Activated T-cell treated with anti-CD3 and anti-CD28 coated beads, Interleukin-2, amount 50 U/mL, for 4 hours (primary cell): ENCODE data around the gene COG5. TPM values are rescaled to one million over a fixed set of nuclear protein-coding genes. Genes with fewer than 3 reads are reported as not detected.

Experiments used
- ATAC-seq, 2 donors: fragments of 200-7000 bp; cut with Tn5 transposase; one replicate each; pipeline ENCODE4 v1.10.0; 2021
- DNase-seq: peaks from one replicate; pipeline ENCODE4 v3.0.0-alpha.2; 2020
- H3K27me3 Mint-ChIP-seq: one replicate; pipeline ENCODE4 v1.8.0; 2021; ENCODE audit warnings: low read depth, mixed read lengths
- H3K36me3 Mint-ChIP-seq: one replicate; pipeline ENCODE4 v1.8.0; 2022; ENCODE audit warnings: mixed read lengths; ENCODE audit not compliant: insufficient read depth
- H3K4me1 Mint-ChIP-seq: one replicate; pipeline ENCODE4 v1.8.0; 2021; ENCODE audit warnings: low read depth, mixed read lengths
- H3K4me3 Mint-ChIP-seq: one replicate; pipeline ENCODE4 v1.8.0; 2021; ENCODE audit warnings: mild to moderate bottlenecking, moderate library complexity, mixed read lengths
- H3K9me3 Mint-ChIP-seq: one replicate; pipeline ENCODE4 v1.8.0; 2021; ENCODE audit warnings: mixed read lengths
- total RNA-seq, 3 donors: library from RNA; stranded (reverse); gene quantifications; one replicate each; pipeline ENCODE4 v1.2.1, GENCODE V29; 2021

Gene COG5
- total RNA-seq, 3 donors from 2014 or later, result 30.3 to 40.9 (median 40.0) TPM

DNA sequence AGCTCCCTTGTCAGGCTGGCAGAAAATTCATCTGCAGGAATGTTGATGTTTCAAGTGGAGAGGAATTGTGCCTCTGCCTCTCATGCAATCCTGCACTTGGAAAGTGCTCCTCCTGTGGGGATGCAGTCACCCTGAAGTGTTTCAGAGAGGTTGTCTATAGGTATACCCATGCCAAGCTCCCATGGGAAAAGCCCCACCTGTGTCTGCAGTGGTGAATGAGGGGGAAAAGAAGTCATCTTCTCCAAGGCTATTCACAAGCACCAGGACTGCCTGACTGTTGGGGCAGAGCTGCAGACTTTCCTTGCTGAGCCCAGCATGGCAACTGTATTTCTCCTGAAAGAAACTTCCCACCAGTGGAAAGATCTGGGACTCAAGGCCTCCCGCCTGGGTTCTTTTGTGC, 58.4 kb downstream of the COG5 start:
- Mint-ChIP-seq H3K4me1 (peaks cover 4% of the 10 kb centered on the region), H3K36me3 (peaks cover 4% of the 10 kb centered on the region), H3K9me3 (no peaks in the 10 kb centered on the region), H3K4me3 (no peak overlapping the region), H3K27me3 (no peaks in the 10 kb centered on the region)
- DNase-seq (no peak), ATAC-seq (no peak)

- Mint-ChIP-seq H3K36me3 (peaks cover 11% of the 10 kb centered on the region), H3K4me1 (peaks cover 8% of the 10 kb centered on the region), H3K4me3 (no peak overlapping the region), H3K27me3 (no peaks in the 10 kb centered on the region), H3K9me3 (no peaks in the 10 kb centered on the region)
- DNase-seq (no peak), ATAC-seq (no peak)
Observed at GRCh38 chr7:107503687-107504086, 60.0 kb downstream of the COG5 start.

DNA sequence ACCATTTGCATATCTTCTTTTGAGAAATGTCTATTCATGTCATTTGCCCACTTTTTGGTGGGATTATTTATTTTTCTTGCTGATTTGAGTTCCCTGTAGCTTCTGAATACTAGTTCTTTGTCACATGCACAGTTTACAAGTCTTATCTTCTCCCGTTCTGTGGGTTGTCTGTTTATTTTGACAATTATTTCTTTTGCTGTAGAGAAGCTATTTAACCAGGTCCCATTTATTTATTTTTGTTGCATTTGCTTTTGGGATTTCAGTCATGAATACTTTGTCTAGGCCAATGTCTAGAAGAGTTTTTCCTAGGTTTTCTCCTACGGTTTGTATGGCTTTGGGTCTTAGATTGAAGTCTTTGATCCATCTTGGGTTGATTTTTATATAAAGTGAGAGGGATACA, 60.9 kb downstream of the COG5 start:
- Mint-ChIP-seq H3K4me1 (peaks cover 8% of the 10 kb centered on the region), H3K9me3 (no peaks in the 10 kb centered on the region), H3K4me3 (no peak overlapping the region), H3K27me3 (no peaks in the 10 kb centered on the region), H3K36me3 (peaks cover 17% of the 10 kb centered on the region)
- no peak for DNase-seq
- ATAC-seq, result no peak

- H3K27me3 Mint-ChIP-seq, result no peaks in the 10 kb centered on the region
- H3K4me3 Mint-ChIP-seq, result no peak overlapping the region
- H3K4me1 Mint-ChIP-seq, result peaks cover 9% of the 10 kb centered on the region
- no peak for ATAC-seq
- no peak for DNase-seq
- peaks cover 20% of the 10 kb centered on the region for H3K36me3 Mint-ChIP-seq
- H3K9me3 Mint-ChIP-seq, result no peaks in the 10 kb centered on the region
Observed at GRCh38 chr7:107502154-107502553, 61.6 kb downstream of the COG5 start.

DNA sequence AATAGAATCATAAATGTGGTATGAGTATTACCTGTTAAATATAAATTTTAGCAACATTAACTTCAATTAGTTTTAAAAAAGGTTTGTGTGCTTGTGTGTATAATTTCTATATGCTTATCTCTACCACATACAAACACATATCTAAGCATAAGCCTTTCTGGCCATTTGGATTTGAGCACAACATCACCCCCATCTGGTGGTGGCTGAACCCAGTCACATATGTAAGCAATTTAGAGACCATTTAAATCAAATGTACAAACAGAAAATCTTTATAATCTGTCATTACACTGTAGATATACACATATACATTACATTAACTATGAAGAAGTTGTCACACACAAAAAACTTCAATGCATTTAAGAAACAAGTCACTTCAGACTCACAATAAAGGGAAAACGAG, 62.1 kb downstream of the COG5 start:
- H3K4me1 Mint-ChIP-seq, result peaks cover 15% of the 10 kb centered on the region
- H3K27me3 Mint-ChIP-seq, result no peaks in the 10 kb centered on the region
- peaks cover 20% of the 10 kb centered on the region for H3K36me3 Mint-ChIP-seq
- ATAC-seq (no peak), DNase-seq (no peak)
- H3K4me3 Mint-ChIP-seq, result no peak overlapping the region
- no peaks in the 10 kb centered on the region for H3K9me3 Mint-ChIP-seq

DNA sequence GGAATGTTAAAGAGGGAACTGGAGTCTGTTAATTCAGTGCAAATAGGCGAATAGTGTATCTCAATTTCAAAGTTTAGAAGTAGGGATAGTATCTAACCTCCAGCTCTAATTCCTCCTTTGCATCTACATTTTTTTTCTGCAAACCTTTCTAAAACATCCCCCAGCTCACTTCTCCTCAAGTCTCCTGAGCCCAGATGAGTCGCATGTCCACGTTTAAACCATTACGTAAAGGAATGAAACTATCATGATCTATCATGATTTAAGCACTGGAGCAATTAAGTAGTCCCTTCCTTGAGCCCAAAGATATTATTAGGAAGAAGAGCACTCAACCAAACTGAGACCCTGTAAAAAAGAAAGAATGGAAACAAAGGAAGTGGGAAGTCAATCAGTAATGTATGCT, 64.0 kb downstream of the COG5 start:
- Mint-ChIP-seq H3K36me3 (peaks cover 24% of the 10 kb centered on the region), H3K9me3 (no peaks in the 10 kb centered on the region), H3K27me3 (no peaks in the 10 kb centered on the region), H3K4me1 (peaks cover 22% of the 10 kb centered on the region), H3K4me3 (no peak overlapping the region)
- DNase-seq (no peak), ATAC-seq (no peak)

GRCh38 chr7:107495516-107495915, 68.2 kb downstream of the COG5 start:
- H3K4me3 Mint-ChIP-seq, result no peak overlapping the region
- no peaks in the 10 kb centered on the region for H3K9me3 Mint-ChIP-seq
- H3K27me3 Mint-ChIP-seq, result no peaks in the 10 kb centered on the region
- peaks cover 32% of the 10 kb centered on the region for H3K36me3 Mint-ChIP-seq
- ATAC-seq (no peak), DNase-seq (no peak)
- H3K4me1 Mint-ChIP-seq, result peaks cover 25% of the 10 kb centered on the region

DNA sequence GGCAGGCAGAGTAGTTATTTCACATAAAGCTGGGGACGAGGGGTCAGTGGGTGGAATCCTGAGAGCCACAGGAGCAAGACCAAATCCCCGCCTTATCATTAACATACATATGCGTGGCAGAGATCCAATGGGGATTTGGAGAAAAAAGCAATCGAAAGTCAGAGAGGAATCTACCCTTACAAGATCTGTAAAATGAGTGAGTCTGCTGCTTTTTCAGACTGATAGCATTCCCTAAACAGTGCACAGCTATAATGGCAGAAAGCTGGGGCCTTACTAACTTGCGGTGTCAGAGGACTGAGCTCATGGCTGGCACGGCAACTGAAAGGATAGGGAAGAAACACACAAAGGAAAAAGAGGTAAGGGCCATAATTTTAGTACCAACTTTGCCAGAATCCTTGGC, 68.8 kb downstream of the COG5 start:
- no peak for DNase-seq
- no peak overlapping the region for H3K4me3 Mint-ChIP-seq

DNA sequence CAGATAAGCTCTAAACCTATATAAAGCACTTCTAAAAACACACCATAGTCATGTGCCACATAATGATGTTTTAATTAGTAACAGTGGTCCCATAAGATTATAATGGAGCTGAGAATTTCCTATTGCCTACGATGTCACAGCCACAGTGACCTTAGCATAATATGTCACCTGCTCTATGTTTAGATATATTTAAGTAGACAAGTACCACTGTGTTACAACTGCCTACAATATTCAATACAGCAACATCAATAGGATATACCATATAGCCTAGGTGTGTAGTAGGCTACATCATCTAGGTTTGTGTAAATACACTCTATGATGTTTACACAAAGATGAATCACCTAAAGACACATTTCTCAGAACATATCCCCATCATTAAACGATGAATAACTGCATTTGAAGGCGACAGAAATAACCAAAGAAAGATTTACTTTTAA, 69.4 kb downstream of the COG5 start:
- Mint-ChIP-seq H3K9me3 (no peaks in the 10 kb centered on the region), H3K4me3 (no peak overlapping the region), H3K4me1 (peaks cover 22% of the 10 kb centered on the region), H3K27me3 (no peaks in the 10 kb centered on the region), H3K36me3 (peaks cover 30% of the 10 kb centered on the region)
- no peak for ATAC-seq
- no peak for DNase-seq

More for the DNA sequence above, 68.8 kb downstream of the COG5 start:
- no peak for ATAC-seq
- no peaks in the 10 kb centered on the region for H3K9me3 Mint-ChIP-seq
- peaks cover 31% of the 10 kb centered on the region for H3K36me3 Mint-ChIP-seq
- no peaks in the 10 kb centered on the region for H3K27me3 Mint-ChIP-seq
- peaks cover 26% of the 10 kb centered on the region for H3K4me1 Mint-ChIP-seq

DNA sequence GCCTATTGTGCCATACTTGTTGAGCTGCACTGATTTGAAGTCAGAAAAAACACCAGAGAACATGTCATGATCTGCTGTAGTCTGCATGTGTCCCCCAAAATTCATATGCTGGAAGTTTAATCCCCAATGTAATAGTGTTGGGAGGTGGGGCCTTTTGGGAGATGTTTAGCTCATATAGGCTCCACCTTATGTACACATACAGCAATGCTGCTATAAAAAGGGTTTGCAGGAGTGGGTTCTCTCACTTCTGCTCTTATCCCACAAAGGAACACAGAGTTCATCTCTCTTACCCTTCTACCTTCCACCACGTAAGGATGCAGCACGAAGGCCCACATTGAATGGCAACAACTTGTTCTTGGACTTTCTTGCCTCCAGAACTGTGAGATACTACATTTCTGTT, 70.8 kb downstream of the COG5 start:
- Mint-ChIP-seq H3K4me1 (peaks cover 22% of the 10 kb centered on the region), H3K36me3 (peaks cover 19% of the 10 kb centered on the region), H3K9me3 (no peaks in the 10 kb centered on the region), H3K27me3 (no peaks in the 10 kb centered on the region), H3K4me3 (no peak overlapping the region)
- DNase-seq (no peak), ATAC-seq (no peak)

GRCh38 chr7:107486041-107486440, 77.7 kb downstream of the COG5 start:
- Mint-ChIP-seq H3K4me3 (peak overlapping the region; percentile 16), H3K4me1 (peaks cover 12% of the 10 kb centered on the region), H3K27me3 (no peaks in the 10 kb centered on the region), H3K36me3 (peaks cover 1% of the 10 kb centered on the region), H3K9me3 (no peaks in the 10 kb centered on the region)
- ATAC-seq, result no peak
- DNase-seq, result no peak

- H3K27me3 Mint-ChIP-seq, result no peaks in the 10 kb centered on the region
- H3K9me3 Mint-ChIP-seq, result no peaks in the 10 kb centered on the region
- peaks cover 1% of the 10 kb centered on the region for H3K36me3 Mint-ChIP-seq
- ATAC-seq (no peak), DNase-seq (no peak)
- peaks cover 10% of the 10 kb centered on the region for H3K4me1 Mint-ChIP-seq
- H3K4me3 Mint-ChIP-seq, result no peak overlapping the region
Observed at GRCh38 chr7:107482571-107482970, 81.1 kb downstream of the COG5 start.

- Mint-ChIP-seq H3K4me3 (no peak overlapping the region), H3K4me1 (peaks cover 4% of the 10 kb centered on the region), H3K9me3 (no peaks in the 10 kb centered on the region), H3K36me3 (no peaks in the 10 kb centered on the region), H3K27me3 (no peaks in the 10 kb centered on the region)
- no peak for ATAC-seq
- DNase-seq, result no peak
Observed at GRCh38 chr7:107480932-107481331, 82.8 kb downstream of the COG5 start.

DNA sequence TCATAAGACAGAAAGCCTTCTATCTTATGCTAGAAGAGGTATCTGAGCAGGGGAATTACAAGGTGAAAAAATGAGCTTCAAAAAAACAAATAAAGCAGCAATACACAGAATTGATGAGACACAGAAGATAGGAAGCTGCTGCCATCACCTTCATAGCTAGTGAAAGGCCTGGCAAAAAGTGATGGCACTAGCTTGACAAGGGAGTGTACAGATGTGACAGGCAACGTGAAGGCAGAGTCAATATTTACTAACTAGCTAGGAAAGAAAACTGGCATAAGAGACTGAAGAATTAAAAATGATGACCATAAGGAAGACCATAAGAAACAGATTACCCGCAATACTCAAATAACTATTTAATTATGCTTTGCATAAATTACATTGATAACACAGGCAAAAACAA, 84.4 kb downstream of the COG5 start:
- no peak overlapping the region for H3K4me3 Mint-ChIP-seq
- DNase-seq, result no peak
- no peaks in the 10 kb centered on the region for H3K9me3 Mint-ChIP-seq
- H3K4me1 Mint-ChIP-seq, result no peaks in the 10 kb centered on the region
- H3K27me3 Mint-ChIP-seq, result no peaks in the 10 kb centered on the region
- peaks cover 3% of the 10 kb centered on the region for H3K36me3 Mint-ChIP-seq
- ATAC-seq, result no peak

- H3K9me3 Mint-ChIP-seq, result no peaks in the 10 kb centered on the region
- no peaks in the 10 kb centered on the region for H3K4me1 Mint-ChIP-seq
- H3K4me3 Mint-ChIP-seq, result no peak overlapping the region
Observed at GRCh38 chr7:107474104-107474521, 89.6 kb downstream of the COG5 start.

DNA sequence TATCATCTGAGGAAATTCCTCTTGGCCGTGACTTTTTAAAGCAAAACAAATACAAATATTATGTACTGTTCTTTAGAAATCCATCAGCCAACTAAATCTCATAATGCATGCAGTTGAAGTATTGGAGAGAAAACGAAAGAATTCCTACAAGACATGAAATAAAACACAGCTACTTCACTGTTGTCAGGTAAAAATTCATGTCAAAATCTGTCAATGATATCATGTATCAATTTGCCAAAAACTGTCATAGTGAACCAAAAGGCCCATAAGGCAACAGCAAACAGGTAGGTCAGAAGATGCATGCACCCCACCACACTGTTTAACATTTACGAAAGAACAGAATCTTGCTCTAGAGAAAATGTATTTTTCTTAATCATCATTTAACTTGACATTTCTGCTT, 91.6 kb downstream of the COG5 start:
- no peak for DNase-seq
- H3K4me3 Mint-ChIP-seq, result no peak overlapping the region
- H3K4me1 Mint-ChIP-seq, result no peaks in the 10 kb centered on the region
- H3K9me3 Mint-ChIP-seq, result no peaks in the 10 kb centered on the region
- ATAC-seq, result no peak
- H3K27me3 Mint-ChIP-seq, result no peaks in the 10 kb centered on the region
- H3K36me3 Mint-ChIP-seq, result peaks cover 4% of the 10 kb centered on the region

More at GRCh38 chr7:107474104-107474521, 89.6 kb downstream of the COG5 start:
- peaks cover 4% of the 10 kb centered on the region for H3K36me3 Mint-ChIP-seq
- H3K27me3 Mint-ChIP-seq, result no peaks in the 10 kb centered on the region
- no peak for ATAC-seq
- no peak for DNase-seq
